Femur (tissue), 1 donor: ENCODE results near the gene CHPF.

Experiments
- DNase-seq: peaks from one replicate; pipeline ENCODE4 v3.0.0-alpha.2; 2017

CHPF gene

GRCh38 chr2:219543596-219544358, at the start of gene CHPF, which contains the start of gene TMEM198:
Gene CHPF (minus strand): TSS chr2:219543809. CDS start chr2:219543538, 271 bp downstream.
Gene TMEM198 (plus strand): TSS chr2:219544028. CDS start chr2:219544728, 700 bp downstream.
- DNase-seq: peak; percentile 99

- no peak for DNase-seq
Observed at GRCh38 chr2:219593154-219593553, 49.5 kb upstream of the CHPF start.

GRCh38 chr2:219592736-219593135, 49.1 kb upstream of the CHPF start:
- DNase-seq: no peak

GRCh38 chr2:219591091-219591490, 47.5 kb upstream of the CHPF start:
- DNase-seq: no peak

- no peak for DNase-seq
Observed at GRCh38 chr2:219581346-219581745, 37.7 kb upstream of the CHPF start.

GRCh38 chr2:219578811-219579613, 35.4 kb upstream of the CHPF start:
- no peak for DNase-seq

GRCh38 chr2:219576505-219577388, 33.1 kb upstream of the CHPF start:
- DNase-seq: peak; percentile 71

GRCh38 chr2:219575566-219576504, 32.2 kb upstream of the CHPF start:
- no peak for DNase-seq

GRCh38 chr2:219574484-219575311, 31.1 kb upstream of the CHPF start:
- no peak for DNase-seq

- no peak for DNase-seq
Observed at GRCh38 chr2:219573166-219573565, 29.6 kb upstream of the CHPF start.

- DNase-seq: no peak
Observed at GRCh38 chr2:219572237-219573001, 28.8 kb upstream of the CHPF start, which contains the start of gene INHA. Gene INHA (plus strand): TSS chr2:219572310. CDS start chr2:219572375, 65 bp downstream.

GRCh38 chr2:219571311-219572236, 28.0 kb upstream of the CHPF start, which contains the start of gene OBSL1:
Gene OBSL1 (minus strand): TSS chr2:219571539. CDS start chr2:219571232, 307 bp downstream.
- DNase-seq: peak; percentile 91

GRCh38 chr2:219570924-219571310, 27.3 kb upstream of the CHPF start:
- no peak for DNase-seq

- no peak for DNase-seq
Observed at GRCh38 chr2:219570194-219570923, 26.8 kb upstream of the CHPF start.

- no peak for DNase-seq
Observed at GRCh38 chr2:219569635-219570034, 26.0 kb upstream of the CHPF start.

GRCh38 chr2:219569041-219569440, 25.4 kb upstream of the CHPF start:
- no peak for DNase-seq

GRCh38 chr2:219567791-219568361, 24.3 kb upstream of the CHPF start:
- DNase-seq: no peak

- no peak for DNase-seq
Observed at GRCh38 chr2:219567131-219567530, 23.5 kb upstream of the CHPF start.
